ENCODE measurements around the gene ASPA.

The ASPA gene

DNA sequence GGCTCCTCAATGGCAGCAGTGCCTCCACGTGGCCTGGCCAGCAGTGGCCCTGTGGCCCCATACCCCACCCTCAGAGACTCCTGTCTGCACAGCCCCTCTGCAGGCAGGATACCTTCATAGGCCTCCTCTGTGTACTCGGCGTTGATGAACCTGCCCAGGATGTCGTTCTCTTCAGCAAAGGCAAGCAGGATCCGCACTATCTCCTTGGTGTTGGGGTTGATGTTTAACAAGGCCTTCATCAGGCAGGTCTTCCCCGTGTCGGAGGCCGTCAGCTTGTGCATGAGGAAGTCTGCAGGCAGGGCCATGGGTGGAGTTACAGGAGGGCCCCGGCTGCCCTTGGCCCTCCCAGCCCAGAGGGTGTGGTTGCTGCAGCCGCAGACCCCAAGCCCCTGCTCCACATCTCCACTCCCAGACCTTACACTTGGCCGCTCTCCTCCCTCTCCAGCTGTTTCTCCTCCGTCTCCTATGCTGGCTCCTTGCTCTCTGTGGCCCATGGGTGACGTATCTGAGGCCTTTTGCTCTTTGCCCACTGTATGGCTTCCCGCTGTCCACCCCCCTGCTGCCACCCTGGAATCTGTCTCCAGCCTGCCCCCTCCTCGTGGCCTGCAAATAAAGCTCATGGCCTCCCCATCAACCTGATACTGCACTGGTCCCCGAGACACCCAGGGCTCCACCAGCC is 66.8 kb downstream of the ASPA start:
- TF ChIP-seq GATA3 (IDR thresholded peaks at IDR 0.05; ENCODE audit: low read depth, low read length) (no peak), GATA2 (IDR thresholded peaks at IDR 0.05; ENCODE audit: low read depth, low read length) (no peak)

DNA sequence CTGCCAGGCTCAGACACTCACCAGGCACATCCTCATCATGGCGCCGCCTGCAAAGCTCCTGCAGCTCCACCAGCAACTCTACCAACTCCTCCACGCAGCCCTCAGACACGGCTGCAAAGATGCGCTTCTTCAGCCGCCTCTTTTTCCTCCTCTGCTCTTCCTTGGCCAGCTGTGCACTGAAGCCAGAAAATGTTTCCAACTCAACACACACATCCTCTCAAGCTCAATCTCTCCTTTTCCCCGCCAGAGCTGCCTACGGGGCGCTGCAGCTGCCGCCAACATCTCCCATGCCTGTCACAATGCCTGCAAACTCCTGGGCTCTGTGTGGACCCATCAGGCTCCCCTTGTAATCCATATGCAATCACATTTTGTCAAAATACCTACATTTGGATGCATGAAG is 67.7 kb downstream of the ASPA start:
- TF ChIP-seq GATA2 (IDR thresholded peaks at IDR 0.05; ENCODE audit: low read depth, low read length) (no peak), GATA3 (IDR thresholded peaks at IDR 0.05; ENCODE audit: low read depth, low read length) (no peak)

GRCh38 chr17:3544365-3544764 is 68.6 kb downstream of the ASPA start:
- no peak for TF ChIP-seq GATA3 (IDR thresholded peaks at IDR 0.05; ENCODE audit: low read depth, low read length)
- TF ChIP-seq GATA2 (IDR thresholded peaks at IDR 0.05; ENCODE audit: low read depth, low read length) = no peak

DNA sequence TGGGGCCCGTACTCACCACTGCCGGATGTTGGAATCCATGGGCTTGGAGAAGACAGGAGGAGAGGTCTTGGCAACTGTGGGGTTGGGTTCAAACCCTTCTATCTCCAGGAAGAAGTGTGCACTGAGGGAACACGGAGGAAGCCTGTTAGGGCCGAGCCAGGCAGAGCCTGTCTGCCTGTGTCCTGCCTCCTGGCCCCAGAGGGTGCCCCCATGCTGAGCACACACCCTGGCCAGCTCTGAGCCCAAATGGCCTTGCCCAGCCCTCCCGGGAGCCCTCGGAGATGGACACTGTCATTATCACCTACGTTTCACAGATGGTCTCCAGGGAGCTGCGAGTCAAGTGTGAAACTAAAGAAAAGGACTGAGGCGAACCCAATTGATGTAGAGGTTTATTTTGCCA is 69.4 kb downstream of the ASPA start:
- no peak for TF ChIP-seq GATA2 (IDR thresholded peaks at IDR 0.05; ENCODE audit: low read depth, low read length)
- no peak for TF ChIP-seq GATA3 (IDR thresholded peaks at IDR 0.05; ENCODE audit: low read depth, low read length)

DNA sequence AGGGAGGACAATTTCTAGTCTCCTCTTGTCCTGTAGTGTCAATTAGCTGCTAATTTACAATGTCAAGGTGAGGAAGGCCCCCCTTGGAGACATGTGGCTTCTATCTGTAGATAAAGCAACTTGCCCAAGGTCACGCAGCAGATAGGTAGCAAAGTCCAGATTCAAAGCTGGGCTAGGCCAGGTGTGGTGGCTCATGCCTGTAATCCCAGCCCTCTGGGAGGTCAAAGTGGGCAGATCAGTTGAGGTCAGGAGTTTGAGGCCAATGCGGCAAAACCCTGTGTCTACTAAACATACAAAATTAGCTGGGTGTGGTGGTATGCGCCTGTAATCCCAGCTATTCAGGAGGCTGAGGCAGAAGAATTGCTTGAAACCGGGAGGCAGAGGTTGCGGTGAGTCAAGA is 70.7 kb downstream of the ASPA start:
- no peak for TF ChIP-seq GATA3 (IDR thresholded peaks at IDR 0.05; ENCODE audit: low read depth, low read length)
- no peak for TF ChIP-seq GATA2 (IDR thresholded peaks at IDR 0.05; ENCODE audit: low read depth, low read length)

DNA sequence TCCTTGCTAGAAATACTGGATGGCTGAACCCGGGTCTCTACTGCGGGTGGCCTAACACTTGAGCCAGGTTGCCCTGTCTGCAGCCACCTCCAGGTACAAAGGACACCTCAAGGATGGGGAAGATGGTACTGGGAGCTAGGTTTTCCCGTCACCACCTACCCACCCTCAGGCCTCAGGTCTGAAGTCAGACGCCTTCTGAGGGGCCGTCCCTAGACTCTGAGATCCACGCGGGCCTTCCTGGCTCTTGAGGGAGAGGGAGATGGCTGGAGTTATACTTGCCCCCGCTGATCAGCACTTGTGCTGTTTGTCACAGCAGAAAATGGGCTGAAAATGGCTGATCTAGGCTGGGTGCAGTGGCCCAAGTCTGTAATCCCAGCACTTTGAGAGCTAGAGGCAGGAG is 71.2 kb downstream of the ASPA start:
- TF ChIP-seq GATA3 (IDR thresholded peaks at IDR 0.05; ENCODE audit: low read depth, low read length) (no peak), GATA2 (IDR thresholded peaks at IDR 0.05; ENCODE audit: low read depth, low read length) (no peak)

DNA sequence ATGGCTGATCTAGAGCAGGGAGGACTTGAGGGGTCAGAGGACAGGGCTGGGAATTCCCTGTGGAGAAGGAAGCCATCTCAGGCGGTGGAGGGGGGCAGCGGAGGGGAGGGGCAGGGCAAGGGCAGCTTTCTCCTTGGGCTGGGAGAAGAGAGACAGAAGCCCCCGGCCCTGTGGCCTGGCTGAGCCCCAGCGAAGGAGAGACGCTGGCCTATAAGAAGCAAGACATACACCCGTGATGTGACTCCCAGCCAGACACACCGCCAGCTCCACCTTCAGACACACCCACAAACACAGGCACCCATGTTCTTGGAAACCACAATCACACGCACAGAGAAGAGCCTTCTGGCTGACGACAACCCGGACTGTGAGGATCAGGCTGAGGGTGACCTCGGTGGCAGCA is 71.8 kb downstream of the ASPA start:
- no peak for TF ChIP-seq GATA3 (IDR thresholded peaks at IDR 0.05; ENCODE audit: low read depth, low read length)
- no peak for TF ChIP-seq GATA2 (IDR thresholded peaks at IDR 0.05; ENCODE audit: low read depth, low read length)

DNA sequence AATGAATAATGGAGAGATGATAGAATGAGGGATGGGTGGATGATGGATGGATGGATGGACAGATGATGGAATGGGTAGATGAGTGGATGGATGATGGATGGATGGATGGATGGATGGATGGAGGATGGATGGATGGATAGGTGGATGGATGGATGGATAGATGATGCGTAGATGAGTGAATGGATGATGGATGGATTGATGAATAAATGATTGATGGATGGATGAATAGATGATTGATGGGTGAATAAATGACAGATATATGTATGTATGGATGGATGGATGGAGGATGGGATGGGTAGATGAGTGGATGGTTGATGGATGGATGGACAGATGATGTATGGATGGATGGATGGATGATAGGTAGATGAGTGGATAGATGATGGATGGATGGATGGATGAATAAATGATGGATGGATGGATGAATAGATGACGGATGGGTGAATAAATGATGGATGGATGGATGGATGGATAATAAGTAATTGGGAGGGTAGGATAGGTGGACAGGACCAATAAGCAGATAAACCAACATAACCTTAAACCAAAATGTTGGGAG is 73.9 kb downstream of the ASPA start:
- TF ChIP-seq GATA2 (IDR thresholded peaks at IDR 0.05; ENCODE audit: low read depth, low read length) (no peak), GATA3 (IDR thresholded peaks at IDR 0.05; ENCODE audit: low read depth, low read length) (no peak)

DNA sequence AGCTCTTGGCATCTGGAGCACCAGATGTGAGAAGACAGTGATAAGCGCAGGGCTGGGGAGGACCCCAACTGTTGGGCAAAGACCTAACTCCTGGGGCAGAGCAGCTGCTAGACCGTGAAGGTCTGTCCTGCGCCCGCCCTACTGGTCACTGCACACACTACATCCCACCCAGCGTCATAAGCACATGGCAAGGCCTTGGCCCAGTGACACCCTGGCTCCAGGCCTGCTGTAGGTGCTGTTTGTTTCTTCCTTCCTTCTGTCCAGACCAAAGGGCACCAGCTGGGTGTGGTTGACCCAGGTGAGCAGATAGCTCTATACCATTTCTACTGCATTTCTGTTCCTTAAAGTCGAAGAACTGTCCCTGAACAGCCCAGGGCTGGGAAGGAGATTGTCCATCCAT is 75.4 kb downstream of the ASPA start:
- TF ChIP-seq GATA3 (IDR thresholded peaks at IDR 0.05; ENCODE audit: low read depth, low read length) (no peak), GATA2 (IDR thresholded peaks at IDR 0.05; ENCODE audit: low read depth, low read length) (no peak)

DNA sequence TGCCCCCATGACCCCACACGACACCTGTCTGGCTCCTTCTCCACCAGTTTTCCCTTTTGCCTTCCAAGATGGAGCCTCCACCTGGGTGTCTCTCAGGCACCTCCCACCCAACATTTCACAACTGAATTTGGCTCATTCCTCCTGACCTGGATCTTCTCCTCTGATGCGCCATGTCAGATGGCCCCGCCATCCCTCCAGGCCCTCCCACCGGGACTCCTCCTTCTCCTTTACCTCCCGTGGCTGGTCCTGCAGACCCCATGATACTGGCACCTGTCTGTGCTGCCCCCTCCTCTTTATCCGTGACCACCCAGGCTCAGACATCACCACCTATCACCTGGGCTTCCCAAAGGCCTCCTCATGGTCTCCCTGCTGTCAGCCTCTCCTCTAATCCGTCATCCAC is 77.1 kb downstream of the ASPA start:
- no peak for TF ChIP-seq GATA3 (IDR thresholded peaks at IDR 0.05; ENCODE audit: low read depth, low read length)
- TF ChIP-seq GATA2 (IDR thresholded peaks at IDR 0.05; ENCODE audit: low read depth, low read length) = no peak
